AG08396 (cell line): Measurements from ENCODE around the gene CBLB.
A peak's percentile ranks its signal among the peaks of the same experiment; 100 is the strongest.

Source experiments
- DNase-seq: peaks from one replicate; pipeline ENCODE4 v3.0.0; 2012; ENCODE audit warnings: low spot score, mixed read lengths

CBLB gene

DNA sequence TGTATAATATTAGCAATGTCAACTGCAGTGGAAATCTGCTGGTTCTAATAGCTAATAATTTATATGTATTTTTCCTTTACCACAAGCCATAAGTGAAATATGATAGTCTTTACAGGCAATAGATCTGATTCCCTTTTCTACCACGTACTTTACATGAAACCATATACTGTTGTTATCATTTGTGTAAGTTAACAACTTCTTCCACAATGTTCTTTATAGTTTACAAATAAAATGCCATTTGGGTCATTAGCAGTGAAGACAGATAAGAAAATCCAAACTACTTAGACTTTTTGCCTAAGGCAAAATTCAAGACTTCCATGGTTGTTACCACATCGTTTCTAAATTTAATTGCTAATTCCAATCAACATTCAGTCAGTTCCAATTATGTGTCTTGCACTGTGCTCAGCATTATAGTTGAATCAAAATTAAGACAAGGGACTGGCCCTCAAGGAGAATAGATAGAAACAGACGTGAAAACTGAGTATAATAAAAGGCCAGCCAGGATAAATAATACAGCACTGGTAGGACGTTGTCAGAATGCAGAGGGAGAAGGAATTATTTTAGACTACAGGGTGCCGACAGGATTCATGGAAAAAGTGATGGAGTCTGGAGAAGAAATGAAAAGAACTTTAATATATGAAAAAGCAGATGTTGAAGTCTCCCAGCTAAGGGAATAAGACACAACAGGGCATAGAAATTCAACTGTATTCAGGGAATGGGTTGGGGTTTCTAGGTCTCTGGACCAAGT, 252.3 kb downstream of the CBLB start:
- no peak for DNase-seq

DNA sequence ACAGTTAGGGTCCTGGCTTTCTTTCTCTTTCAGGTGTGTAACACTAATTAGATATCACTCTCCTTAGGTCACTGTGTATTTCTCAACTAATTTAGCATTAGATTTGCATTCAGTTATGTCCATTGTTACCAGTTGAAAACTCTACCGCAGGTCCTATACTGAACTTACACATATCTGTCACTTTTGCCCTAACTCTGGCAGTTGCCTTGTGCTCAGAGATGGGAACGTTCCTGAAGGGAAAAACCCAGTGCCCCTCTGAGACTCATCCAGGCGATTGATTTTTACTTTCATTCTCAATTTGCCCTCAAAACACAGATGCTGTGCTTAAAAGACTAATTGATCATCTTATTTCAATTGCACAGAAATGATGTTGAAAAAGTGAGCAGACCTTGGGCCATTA, 253.0 kb downstream of the CBLB start:
- no peak for DNase-seq

DNA sequence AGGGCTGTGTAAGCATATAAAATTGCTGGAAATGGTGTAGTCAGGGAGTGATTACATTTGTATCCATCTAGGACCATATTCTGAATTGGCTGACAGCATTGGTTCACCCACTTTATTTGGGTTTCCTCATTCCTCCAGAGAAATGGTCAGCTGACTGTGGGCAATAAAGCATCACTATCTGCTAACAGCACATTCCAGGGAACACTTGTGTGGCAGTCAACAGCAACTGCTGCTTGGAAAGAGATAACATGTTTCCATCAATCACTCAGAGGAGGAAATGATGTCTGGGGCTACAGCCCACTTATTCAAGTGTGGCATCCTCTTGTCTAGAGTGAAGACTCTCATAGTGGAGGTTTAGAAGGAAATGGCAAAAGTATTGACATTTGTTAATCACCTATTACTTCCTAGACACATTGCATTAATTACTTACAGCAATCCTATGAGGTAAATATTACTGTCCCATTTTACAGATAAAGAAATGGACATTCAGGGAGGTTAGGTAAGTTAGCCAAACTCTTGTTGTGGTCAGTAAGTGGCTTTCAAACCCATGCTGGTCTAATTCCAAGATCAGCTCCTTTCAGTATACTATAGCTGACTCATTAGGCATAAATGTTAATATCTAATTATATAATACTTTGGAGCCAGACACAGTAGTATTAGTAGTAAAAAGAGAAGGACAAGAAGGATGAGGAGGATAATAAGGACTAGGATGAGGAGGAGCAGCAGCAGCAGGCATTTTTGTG, 254.4 kb downstream of the CBLB start:
- peak; percentile 14 for DNase-seq

DNA sequence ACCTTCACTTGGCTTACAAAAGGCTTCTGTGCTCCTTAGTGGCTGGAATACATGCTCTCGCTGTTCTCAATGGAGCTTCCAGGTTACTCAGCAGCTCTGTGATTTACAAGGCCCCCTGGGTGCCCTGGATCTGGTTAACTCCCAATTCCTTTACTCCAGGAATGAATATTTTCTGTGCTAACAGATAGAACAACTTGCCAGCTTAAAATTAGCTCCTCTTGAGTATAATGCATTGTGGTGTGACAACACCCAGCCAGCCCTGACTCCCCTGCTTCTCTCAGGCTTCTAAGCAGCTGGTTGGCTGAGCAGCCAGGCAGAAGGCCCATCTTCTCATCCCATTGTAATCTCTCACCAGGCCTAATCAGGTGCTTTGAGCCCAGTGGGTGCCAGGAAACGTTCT, 255.7 kb downstream of the CBLB start:
- no peak for DNase-seq

DNA sequence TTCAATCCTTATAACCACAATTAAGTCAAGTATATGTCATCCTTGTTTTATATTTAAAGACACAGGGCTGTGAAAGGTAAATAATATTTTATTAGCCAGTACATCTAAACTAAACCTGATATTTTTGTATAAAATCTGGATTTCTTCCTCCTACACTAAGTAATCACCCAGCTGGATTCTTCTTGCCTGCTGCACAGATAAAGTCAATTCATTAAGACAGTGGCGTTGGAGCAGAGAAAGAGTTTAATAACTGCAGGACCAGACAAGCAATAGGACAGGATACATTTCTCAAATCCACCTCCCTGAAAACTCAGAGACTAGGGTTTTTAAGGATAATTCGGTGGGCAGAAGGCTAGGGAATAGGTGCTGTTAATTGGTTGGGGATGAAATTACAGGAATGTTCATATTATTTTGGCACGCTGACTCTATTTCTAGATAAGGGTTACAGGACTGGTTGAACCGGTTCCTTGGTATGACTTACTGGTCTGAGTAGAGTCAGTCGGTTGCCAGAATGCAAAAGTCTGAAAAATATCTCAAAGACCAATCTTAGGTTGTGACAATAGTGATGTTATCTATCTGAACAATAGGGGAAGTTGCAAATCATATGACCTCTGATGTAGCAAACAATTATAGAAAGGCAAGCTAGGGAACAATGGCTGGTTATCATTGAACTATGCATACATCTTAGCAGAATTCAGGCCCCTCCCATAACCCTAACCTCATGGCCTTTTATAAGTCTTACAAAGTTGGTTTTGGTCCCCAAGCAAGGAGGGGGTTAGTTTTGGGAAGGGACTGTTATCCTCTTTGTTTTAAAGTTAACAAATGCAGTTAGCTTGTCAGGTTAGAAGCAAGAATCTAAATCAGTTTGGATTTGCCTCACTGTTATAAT, 257.3 kb downstream of the CBLB start:
- no peak for DNase-seq

DNA sequence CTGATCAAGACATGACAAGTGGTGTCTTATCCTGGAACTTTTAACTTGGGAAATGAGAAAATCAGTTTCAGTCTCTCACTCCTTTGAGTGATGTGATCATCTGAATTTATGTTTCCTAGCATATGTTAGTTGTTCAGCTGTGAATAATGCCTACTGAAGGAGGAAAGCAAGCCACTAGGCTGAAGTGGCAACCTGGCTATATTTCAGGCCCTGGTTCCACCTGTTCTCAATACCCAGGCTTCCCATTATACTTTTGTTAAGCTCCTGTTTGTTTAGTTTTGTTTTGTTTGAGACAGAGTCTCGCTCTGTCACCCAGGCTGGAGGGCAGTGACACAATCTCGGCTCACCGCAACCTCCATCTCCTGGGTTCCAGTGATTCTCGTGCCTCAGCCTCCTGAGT, 258.3 kb downstream of the CBLB start:
- no peak for DNase-seq

DNA sequence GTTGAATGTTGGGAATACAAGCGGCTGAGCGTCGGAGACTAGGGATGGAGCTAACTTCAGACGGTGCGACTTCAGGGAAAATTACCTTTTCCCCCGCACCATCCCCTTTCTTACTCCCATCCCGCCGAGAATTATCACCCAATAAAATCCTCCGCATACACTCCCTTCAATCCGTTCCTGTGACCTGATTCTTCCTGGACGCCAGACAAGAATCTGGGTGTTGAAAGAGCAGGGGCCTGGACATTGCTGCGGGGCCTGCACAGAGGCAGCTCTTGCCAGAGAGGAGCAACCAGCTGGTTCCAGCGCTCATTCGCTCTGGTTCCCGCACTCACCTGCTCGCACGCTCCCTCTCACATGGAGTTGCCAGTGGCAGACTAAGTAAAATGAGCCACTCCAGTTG, 260.2 kb downstream of the CBLB start:
- DNase-seq, result no peak

DNA sequence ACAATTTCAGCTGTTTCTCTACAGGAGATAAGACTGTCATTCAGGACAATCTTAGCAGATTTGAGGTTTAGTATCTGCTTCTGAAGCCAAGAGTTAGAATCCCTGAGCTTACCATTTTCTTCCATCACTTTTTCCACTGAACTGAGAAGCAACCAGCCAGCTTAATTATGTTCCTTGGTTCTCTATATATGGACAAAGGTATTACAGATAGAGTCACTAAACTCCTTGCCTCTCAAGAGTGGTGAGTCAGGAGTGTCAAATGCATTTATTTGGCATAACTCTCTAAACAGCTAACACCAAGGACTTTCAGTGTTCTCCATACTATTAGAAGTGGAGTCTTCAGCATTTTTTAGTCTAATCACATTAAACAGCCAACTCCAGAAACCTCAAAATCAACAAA, 262.8 kb downstream of the CBLB start:
- no peak for DNase-seq
